CD4-positive, alpha-beta T cell treated with Interferon gamma for 1 hour (primary cell): ENCODE data around the gene VPS41.

ENCODE experiments used
- DNase-seq: peaks from one replicate; pipeline ENCODE4 v3.0.0-alpha.2; 2020

Gene VPS41

GRCh38 chr7:38716397-38716796, 192.6 kb downstream of the VPS41 start:
- DNase-seq, result no peak

GRCh38 chr7:38709123-38709522, 199.9 kb downstream of the VPS41 start:
- no peak for DNase-seq

- no peak for DNase-seq
Measured at GRCh38 chr7:38704751-38705150, 204.2 kb downstream of the VPS41 start.

GRCh38 chr7:38704041-38704547, 204.9 kb downstream of the VPS41 start:
- no peak for DNase-seq

GRCh38 chr7:38703093-38703492, 205.9 kb downstream of the VPS41 start:
- no peak for DNase-seq

- no peak for DNase-seq
Measured at GRCh38 chr7:38702002-38702535, 206.9 kb downstream of the VPS41 start.

- DNase-seq, result no peak
Measured at GRCh38 chr7:38700116-38700515, 208.9 kb downstream of the VPS41 start.

GRCh38 chr7:38699471-38699870, 209.5 kb downstream of the VPS41 start:
- no peak for DNase-seq

- no peak for DNase-seq
Measured at GRCh38 chr7:38694326-38694725, 214.7 kb downstream of the VPS41 start.

GRCh38 chr7:38686888-38687287, 222.1 kb downstream of the VPS41 start:
- no peak for DNase-seq

- no peak for DNase-seq
Measured at GRCh38 chr7:38685851-38686250, 223.1 kb downstream of the VPS41 start.

GRCh38 chr7:38682606-38683005, 226.4 kb downstream of the VPS41 start:
- DNase-seq, result no peak

- DNase-seq, result no peak
Measured at GRCh38 chr7:38681882-38682281, 227.1 kb downstream of the VPS41 start.

GRCh38 chr7:38679419-38679818, 229.6 kb downstream of the VPS41 start:
- no peak for DNase-seq

GRCh38 chr7:38678698-38679054, 230.3 kb downstream of the VPS41 start:
- DNase-seq, result no peak

GRCh38 chr7:38677981-38678697, 230.9 kb downstream of the VPS41 start:
- no peak for DNase-seq

GRCh38 chr7:38675494-38676106, 233.4 kb downstream of the VPS41 start:
- DNase-seq, result no peak

GRCh38 chr7:38674513-38674912, 234.5 kb downstream of the VPS41 start:
- DNase-seq, result no peak

GRCh38 chr7:38673795-38674194, 235.2 kb downstream of the VPS41 start:
- DNase-seq, result peak; percentile 9
